Midbrain (tissue), 1 donor: ENCODE measurements around the gene DDTL.
"Not testable (repeated sequence)": the region's sequence is repeated elsewhere in the genome, so short reads cannot be mapped to it uniquely, and the experiment has no call there.

Experiments
- DNase-seq: peaks from one replicate; lab custom pipeline; 2025; lab: John Stamatoyannopoulos, UW

The DDTL gene

DNA sequence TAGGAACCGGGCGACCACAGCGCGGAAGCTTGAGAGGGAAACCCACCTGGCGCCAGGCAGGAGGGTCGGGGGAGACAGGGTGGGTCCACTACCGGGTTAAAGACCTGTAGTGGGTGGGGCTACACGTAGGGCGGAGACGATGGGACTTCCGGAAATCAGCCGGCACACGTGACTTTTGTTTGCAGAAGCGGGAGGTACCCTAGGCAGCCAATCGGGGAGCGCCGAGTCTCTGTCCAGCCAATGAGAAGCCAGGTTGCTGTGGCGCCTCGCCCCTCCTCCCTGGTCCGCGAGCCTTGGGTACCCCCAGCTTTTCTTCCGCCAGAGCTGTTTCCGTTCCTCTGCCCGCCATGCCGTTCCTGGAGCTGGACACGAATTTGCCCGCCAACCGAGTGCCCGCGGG, at the start of gene DDTL:
Gene DDTL (plus strand): TSS at position 321 of the 400 bp plus-strand sequence. CDS start 27 bp downstream, at position 348.
- DNase-seq, result not testable (repeated sequence)

DNA sequence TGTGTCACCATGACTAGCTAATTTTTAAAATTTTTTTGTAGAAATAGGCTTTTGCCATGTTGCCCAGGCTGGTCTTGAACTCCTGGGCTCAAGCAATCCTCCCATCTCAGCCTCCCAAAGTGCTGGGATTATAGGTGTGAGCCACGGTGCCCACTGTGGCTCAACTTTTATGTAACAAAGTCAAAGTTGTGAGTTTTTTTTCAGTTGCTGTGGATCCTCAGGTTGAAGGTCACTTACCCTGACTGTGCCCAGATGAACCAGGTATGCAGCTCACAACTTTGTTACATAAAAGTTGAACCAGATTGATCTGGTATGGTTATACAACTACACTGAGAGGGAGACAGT, 46.4 kb upstream of the DDTL start:
- DNase-seq, result not testable (repeated sequence)

DNA sequence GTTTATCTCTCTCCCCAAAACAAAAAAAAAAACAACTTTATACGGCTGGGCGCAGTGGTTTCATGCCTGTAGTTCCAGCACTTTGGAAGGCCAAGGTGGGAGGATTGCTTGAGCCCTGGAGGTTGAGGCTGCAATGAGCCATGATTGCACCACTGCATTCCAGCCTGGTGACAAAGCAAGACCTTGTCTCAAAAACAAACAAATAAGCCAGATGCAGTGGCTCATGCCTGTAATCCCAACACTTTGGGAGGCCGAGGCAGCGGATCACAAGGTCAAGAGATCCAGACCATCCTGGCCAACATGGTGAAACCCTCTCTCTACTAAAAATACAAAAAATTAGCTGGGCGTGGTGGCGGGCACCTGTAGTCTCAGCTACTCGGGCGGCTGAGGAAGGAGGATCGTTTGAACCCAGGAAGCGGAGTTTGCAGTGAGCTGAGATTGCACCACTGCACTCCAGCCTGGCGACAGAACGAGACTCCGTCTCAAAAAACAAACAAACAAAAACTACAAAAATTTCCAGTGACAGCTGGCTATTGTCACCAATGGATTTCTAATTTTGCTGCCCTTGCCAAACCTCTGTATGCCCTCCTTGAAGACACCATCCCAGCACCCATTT, 45.0 kb upstream of the DDTL start:
- not testable (repeated sequence) for DNase-seq

DNA sequence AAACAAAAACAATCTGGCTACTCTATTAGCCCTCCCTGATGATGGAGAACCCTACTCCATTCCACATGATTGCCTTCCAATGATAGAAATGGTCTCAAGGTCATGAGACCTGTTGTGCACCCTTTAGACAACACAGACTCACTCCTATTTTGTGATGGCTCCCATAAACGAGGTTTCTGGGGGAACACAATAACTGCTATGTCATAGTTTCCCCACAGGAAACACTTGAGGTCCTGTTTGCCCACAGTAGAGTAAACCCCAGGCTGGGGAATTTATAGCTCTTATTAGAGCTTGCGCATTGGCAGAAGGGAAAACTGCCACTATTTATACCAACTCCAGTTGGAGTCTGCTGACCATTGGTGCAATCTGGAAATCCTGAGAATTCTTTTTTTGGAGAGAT, 43.8 kb upstream of the DDTL start:
- DNase-seq, result no peak

DNA sequence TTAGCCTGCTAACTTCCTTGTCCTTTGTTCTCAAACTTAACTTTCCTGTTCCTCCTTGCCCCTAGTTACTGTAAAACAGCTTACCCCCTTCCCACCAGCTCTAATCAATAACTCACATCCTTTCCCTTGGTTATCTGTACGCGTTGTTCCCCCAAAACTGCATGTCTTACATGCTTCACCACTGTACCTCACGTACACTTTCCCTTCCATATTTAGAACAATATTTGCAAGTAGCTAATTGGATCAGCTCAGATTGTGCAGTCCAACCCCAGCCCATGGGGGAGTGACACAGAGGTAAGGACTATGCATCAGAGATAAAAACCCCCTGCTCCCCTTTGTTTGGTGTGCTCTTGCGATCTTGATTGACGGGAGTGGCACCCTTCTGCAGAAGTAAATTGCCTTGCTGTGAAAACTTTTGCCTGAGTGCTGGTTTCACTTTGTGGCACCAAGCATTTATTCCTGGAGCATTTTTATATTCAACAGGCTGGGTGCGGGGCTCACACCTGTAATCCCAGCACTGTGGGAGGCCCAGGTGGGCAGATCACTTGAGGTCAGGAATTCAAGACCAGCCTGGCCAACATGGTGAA, 41.6 kb upstream of the DDTL start:
- DNase-seq, result no peak

DNA sequence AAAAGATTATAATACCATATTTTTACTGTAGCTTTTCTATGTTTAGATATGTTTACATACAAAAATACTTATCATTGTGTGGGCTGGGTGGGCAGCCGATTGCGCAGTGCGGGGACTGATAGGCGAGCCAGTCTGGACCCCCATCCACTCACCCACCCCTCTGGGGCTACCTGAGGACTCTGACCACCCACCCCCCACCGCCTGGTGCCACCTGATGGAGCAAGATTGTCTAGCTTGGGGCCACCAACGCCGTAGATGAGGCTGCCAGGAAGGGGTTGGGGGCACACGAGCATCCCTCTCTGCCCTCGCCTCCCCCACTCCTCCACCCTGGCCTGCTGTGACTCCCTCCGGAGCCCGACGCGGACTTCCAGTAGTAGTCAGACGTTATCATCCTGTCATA, 40.1 kb upstream of the DDTL start:
- DNase-seq, result no peak

DNA sequence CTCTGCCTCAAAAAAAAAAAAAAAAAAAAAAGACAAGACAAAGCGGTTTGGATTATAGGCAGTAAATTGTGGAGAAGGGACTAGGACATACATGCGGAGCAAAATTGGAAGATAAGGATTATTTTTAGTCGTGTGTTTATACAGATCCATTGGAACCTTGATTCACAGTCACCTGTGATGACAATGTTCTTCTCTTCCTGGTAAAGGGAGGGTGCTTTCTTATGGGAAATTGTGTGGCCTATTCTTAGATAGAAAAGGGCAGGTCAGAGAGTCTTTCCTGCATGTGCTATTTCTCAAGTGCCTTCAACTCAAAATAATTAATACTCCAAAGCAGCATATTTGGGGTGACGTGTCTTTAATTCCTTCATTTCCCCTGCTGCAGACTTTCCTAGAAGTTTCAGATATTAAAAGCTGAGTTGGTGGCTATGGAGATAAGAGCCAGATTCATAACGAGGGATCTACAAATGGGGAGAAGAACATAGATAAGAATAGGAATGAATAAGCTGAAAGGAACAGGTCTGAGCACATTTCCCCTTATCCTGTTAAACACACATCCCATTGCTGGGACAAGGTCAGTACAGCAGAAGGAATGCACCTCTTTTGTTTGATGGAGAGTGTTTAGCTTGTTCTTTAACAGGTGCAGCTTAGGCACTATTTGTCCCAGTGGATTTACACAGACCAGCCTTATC, 28.2 kb upstream of the DDTL start:
- DNase-seq, result no peak

DNA sequence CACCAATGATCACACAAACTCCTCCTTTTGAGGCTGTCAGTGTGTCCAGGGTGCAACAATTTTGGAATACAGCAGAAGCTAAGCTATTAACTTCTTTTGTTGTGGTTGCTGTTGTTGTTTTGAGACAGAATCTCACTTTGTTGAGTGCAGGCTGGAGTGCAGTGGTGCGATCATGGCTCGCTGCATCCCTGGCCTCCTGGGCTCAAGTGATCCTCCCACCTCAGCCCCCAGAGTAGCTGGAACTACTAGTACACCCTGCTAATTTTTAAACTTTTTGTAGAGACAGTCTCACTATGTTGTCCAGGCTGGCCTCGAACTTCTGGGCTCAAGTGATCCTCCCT, 27.7 kb upstream of the DDTL start:
- DNase-seq, result no peak

DNA sequence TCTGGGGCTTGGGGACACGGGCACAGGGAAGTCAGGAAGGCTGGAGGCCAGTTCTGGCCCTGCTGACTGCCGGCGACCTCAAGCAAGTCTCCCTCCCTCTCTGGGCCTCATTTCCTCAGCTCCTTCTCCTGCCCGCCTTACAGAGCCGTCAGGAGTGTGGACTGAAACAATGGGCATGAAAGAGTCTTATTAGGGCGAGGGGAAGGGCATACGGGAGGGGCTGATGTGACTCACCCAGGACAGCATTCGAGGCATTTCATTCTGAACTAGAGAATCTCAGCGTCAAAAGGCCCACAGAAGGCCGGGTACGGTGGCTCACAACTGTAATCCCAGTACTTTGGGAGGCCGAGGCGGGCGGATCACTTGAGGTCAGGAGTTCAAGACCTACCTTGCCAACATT, 26.5 kb upstream of the DDTL start:
- DNase-seq, result not testable (repeated sequence)

DNA sequence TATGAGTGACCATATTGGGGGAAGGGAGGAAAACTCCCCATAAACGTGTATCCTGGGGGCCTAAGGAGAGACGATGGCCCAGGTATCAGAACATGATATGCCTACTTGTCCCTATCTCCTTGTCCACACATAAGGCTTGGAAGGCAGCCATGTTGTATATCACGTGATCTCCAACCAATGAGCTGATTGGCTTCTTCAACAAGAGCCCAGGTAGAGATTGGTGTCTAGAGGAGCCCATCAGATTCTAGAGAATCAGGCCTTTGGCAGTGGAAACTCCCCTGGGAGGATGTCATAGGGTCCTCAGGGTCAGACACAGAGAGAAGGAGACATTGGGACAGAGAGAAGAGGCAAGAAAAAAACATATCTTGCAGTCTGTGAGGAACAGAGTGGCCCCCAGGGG, 19.3 kb upstream of the DDTL start:
- not testable (repeated sequence) for DNase-seq

DNA sequence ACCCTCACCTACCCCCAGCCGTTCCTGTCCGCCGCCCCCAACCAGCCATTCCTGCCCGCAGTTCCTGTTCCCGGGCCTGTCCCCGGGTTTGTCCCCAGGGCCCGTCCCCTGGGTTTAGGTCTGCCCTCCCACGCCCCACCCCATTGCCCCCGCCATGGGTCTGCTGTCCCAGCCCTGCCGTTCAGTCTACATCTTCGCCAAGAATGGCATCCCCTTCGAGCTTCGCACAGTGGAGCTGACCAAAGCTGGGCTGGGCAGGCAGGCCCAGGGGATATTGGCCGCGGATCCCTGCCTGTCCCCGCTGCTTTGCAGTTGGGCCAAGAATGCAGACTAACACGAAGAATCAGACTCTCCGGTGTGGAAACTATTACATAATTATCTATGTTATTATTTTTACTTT, 16.9 kb upstream of the DDTL start:
- not testable (repeated sequence) for DNase-seq

DNA sequence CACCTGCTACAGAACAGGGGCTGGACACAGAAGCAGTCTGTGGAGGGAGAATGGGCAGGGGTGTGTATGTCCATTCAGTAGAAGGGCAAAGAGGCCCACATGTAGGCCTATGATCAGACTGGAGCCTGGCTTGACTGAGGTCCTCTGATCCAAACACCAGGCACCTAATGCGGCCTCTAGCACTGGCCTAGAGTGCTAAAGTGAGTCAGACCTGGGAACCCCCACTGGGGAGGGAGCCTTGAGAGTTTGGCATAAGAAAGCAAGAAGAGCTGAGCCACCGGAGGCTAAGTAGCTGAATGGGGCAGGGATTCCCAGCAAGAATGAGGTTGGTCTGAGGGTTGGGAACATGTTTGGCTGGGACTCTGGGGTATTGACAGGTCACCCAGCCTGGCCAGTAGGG, 15.3 kb upstream of the DDTL start:
- not testable (repeated sequence) for DNase-seq

DNA sequence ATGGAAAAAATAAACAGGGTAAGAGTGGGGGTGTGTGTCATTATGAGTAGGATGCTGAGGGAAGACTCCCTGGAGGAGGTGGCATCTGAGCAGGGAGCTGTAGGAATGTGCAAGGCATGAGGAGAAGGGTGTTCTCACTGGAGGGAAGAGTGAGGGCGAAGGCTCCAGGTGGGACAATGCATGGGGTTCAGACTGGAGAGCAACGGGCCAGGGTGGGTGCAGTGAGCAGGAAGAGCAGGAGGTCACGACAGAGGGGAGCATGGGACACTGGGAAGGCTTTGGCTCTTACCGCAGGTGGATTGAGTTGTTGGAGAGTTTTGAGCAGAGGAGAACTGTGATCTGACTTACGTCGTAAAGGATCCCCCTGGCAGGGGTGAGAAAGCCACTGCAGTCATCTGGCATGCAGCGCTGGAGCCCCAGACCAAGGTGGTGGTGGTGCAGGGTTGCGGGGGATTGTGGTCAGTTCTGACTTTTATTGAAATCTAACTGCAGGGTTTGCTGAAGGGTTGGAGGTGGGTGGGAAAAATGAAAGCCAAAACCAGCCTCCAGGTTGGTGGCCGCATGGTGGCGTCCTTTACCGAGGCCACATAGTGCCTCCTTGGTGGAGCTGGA, 13.8 kb upstream of the DDTL start:
- not testable (repeated sequence) for DNase-seq

DNA sequence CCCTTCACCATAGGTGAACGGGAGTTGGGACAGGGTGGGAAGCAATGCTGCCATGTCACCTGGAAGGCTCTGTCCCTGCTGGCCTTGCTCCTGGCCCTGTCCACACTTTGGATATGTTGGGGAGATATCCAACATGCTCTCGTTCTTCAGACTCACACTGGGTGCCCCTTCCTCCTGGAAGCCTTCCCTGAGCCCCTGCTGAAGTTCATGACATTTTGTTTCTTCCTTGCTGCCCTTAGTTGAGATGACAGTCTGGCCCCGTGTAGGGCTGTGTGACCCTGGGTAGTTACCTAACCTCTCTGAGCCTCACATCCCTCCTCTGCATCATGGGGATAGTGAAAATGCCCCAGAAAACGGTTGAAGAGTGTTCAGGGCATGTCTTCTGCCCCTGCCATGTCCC, 13.2 kb upstream of the DDTL start:
- DNase-seq, result not testable (repeated sequence)

DNA sequence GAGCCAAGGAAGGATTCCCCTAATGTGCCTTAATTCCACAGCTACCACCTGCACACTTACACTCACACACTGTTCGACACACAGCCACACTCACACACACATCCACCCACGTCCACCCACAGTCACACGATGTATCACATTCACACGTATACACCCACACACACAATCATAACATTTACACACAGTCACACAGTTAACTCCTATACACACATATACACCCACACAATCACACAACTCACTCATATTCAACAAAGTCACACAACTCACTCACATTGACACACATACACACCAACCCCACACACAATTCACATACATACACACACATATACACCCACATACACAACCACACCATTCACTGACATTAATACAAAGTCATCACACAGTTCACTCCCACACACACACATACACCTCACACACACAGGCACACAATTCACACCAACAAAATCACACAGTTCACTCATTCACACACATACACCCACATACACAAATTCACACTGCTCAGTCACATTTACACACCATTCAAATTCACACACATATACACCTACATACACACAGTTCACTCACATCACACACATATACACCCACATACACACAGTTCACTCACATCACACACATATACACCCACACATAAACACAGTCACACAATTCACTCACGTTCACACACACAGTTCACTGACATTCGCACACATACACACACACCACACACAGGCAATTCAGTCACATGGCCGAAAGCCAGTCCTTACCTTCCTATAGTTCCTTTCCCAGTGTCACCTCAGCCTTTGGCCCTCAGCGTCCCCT, 12.3 kb upstream of the DDTL start:
- not testable (repeated sequence) for DNase-seq

DNA sequence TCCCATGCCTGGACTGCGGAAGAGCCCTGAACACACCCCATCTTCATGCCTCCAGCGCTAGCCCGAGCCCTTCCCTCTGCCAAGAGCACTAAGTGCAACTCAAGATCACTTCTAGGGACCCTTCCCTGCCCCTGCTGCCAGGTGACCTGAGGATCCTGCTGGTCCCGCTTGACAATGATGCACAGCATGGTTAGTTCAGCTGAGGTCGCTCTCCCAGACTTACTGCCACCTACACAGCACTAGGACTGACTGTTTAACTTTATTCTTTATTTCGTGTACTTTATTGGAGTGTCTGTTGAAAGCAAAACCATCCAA, 11.7 kb upstream of the DDTL start:
- not testable (repeated sequence) for DNase-seq

DNA sequence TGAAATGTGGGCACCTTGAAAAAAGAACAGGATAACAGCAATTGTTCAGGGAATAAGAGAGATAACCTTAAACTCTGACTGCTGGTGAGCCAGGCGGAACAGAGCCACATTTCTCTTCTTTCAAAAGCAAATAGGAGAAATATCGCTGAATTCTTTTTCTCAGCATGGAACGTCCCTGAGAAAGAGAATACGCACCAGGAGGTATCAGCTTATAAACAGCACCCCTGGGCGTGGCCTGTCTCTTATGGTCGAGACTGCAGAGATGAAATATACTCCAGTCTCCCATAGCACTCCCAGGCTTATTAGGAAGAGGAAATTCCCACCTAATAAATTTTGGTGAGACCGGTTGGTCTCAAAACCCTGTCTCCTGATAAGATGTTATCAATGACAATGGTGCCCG, 10.8 kb upstream of the DDTL start:
- DNase-seq, result not testable (repeated sequence)

DNA sequence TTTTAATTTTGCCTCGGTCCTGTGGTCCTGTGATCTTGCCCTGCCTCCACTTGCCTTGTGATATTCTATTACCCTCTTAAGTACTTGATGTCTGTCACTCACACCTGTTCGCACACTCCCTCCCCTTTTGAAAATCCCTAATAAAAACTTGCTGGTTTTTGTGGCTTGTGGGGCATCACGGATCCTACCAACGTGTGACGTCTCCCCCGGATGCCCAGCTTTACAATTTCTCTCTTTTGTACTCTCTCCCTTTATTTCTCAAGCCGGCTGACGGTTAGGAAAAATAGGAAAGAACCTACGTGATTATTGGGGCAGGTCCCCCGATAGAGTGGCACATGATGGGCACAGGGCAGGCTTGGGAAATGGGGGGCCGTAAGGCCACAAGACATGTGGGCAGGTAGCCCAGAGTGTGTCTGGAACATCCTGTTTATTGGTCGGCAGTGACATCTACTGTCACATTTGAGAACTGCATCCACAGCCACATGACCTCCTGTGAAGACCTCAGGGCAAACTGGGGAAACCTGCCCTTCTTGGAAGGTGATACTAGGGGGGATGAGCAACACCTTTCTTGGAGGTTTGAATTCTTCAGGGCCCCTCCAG, 10.3 kb upstream of the DDTL start:
- peak; percentile 89 for DNase-seq

DNA sequence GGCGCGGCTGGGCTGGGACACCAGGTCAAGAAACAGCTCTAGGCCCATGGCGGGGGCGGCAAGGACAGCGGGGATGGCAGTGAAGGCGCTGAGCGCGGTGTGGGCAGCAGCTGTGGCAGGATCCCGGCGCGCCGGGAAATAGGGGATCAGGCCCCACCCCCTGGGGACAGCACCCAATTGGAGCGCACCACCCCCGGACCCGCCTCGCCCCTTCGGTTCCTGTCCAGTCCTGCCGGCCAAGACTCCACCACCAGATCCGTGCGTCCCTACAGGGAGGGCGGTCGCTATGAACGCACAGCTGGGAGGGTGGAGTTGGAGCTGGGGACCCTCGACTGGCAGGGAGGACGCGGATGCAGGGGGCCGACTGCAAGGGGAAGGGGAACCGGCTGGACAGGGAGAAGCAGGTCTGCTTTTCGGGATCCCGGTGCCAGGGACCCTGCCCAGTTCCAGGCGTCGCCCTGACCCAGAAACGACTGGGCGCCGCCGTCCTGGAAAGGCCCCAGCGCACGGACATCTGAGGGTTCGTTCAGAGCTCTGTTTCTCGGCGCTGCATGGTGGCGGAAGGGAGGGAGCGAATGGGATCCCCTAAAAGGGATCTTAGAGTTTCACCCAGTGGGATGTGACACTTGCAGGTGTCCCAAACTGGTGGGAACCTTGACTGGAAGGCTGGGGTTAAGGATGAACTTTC, 5.5 kb upstream of the DDTL start, which contains the start of gene GSTT2B:
Gene GSTT2B (minus strand): TSS at position 112 of the 688 bp plus-strand sequence. CDS start 64 bp downstream, at position 48.
- DNase-seq, result not testable (repeated sequence)

DNA sequence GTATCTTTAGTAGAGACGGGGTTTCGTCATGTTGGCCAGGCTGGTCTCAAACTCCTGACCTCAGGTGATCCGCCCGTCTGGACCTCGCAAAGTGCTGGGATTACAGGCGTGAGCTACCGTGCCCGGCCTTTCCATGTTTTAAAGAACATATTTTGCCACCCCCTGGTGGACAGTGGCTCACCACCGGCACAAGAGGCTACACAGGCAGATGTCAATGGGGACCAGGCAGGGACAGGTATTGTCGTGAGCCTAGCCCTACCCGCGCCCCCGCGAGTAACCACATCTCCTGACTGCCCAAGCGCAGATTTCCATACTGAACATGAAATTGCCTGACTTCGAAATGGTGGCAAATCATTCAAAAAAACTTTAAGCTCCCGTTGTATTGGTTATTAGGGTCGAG, 594 bp upstream of the DDTL start:
- not testable (repeated sequence) for DNase-seq

DNA sequence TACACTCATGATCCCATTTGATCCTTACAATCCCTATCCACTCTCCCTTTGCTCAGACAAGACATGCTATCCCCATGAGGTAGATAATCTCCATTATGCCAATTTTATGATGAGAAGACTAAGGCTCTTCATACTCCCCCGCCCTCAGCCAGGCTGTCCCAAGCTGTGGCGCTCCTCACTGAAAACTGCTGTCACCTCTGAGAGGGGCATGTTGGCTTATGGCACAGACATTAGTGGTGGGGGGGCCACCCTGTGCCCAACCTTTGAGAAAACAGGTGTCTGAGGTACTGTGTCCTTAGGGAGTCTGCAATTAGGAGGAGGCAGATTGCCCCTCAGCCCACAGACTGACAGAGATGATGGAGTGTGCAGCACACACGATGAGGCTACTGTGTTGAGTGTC, 2.4 kb downstream of the DDTL start:
- DNase-seq, result no peak
